WERI-Rb-1 (cell line): ENCODE data around the gene NOTCH3.

Experiments used
- DNase-seq: peaks from one replicate; pipeline ENCODE4 v3.0.0-alpha.2; 2020
- H3K27ac ChIP-seq: fragments of 250-450 bp; sonication (Bioruptor Pico); 2 replicates; pipeline ENCODE4 v1.5.1; 2020; ENCODE audit warnings: mild to moderate bottlenecking, moderate library complexity
- H3K27me3 ChIP-seq: fragments of 250-450 bp; sonication (Bioruptor Pico); 2 replicates; pipeline ENCODE4 v1.5.1; 2021; ENCODE audit warnings: mild to moderate bottlenecking, low read depth, moderate library complexity; ENCODE audit not compliant: insufficient read depth, severe bottlenecking
- H3K36me3 ChIP-seq: fragments of 250-450 bp; sonication (Bioruptor Pico); 2 replicates; pipeline ENCODE4 v1.5.1; 2020; ENCODE audit warnings: mild to moderate bottlenecking, moderate library complexity
- H3K4me3 ChIP-seq: 2 replicates; pipeline ENCODE4 v1.5.1; 2011; ENCODE audit warnings: low read depth, mild to moderate bottlenecking, control low read depth, low read length
- H3K9me3 ChIP-seq: fragments of 250-450 bp; sonication (Bioruptor Pico); 2 replicates; pipeline ENCODE4 v1.5.1; 2021; ENCODE audit warnings: mild to moderate bottlenecking, moderate library complexity; ENCODE audit not compliant: severe bottlenecking
- CTCF ChIP-seq: IDR thresholded peaks from 2 replicates; pipeline ENCODE4 v1.5.1; 2011; ENCODE audit warnings: low read depth, mild to moderate bottlenecking, control low read depth, inconsistent platforms, low read length

The NOTCH3 gene

DNA sequence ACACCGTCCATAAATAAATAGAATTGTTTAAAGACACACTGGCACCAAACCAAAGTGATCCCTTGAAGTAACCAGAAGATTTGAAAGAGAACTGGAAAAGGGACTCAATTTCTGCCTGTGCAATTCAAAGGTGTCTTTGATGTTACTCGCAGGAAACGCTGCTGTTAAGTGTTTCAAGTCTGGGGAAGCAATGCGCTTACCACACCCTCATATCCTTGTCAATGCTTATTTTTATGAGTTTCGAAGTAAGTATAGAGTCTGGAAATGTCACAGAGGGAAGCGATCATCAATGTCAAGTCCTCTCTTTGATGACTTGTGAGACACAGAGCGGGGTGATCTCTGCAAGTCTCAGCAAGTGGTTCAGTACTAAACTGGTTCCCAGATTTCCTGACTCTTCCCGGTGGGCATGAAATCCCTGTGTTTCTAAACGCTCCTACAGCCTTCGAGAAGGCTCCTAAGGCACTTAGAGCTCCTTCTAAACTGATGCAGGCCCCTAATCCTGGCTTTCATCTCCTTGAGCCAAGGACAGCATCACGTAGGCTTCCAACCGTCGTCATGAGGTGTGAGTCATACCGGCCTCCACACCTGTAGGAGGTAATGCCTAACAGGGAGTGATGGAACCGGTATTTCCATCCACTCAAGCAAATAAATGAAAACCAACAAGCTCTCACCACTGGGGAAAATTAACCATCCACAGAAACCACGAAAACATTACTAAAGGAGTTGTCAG lies 70.8 kb downstream of the NOTCH3 start:
- Histone ChIP-seq H3K27me3 (peaks cover 14% of the 10 kb centered on the region), H3K27ac (no peak overlapping the region), H3K36me3 (no peaks in the 10 kb centered on the region), H3K9me3 (peaks cover 10% of the 10 kb centered on the region), H3K4me3 (no peak overlapping the region)
- TF ChIP-seq CTCF: no peak
- no peak for DNase-seq

- H3K27ac ChIP-seq: no peak overlapping the region
- H3K4me3 ChIP-seq: no peak overlapping the region
- H3K9me3 ChIP-seq: peaks cover 10% of the 10 kb centered on the region
- DNase-seq: no peak
- peaks cover 3% of the 10 kb centered on the region; the same call in 1 of the 2 replicates for H3K36me3 ChIP-seq
- no peak for TF ChIP-seq CTCF
- H3K27me3 ChIP-seq: peaks cover 8% of the 10 kb centered on the region
Measured at GRCh38 chr19:15128162-15128770, 72.5 kb downstream of the NOTCH3 start.

DNA sequence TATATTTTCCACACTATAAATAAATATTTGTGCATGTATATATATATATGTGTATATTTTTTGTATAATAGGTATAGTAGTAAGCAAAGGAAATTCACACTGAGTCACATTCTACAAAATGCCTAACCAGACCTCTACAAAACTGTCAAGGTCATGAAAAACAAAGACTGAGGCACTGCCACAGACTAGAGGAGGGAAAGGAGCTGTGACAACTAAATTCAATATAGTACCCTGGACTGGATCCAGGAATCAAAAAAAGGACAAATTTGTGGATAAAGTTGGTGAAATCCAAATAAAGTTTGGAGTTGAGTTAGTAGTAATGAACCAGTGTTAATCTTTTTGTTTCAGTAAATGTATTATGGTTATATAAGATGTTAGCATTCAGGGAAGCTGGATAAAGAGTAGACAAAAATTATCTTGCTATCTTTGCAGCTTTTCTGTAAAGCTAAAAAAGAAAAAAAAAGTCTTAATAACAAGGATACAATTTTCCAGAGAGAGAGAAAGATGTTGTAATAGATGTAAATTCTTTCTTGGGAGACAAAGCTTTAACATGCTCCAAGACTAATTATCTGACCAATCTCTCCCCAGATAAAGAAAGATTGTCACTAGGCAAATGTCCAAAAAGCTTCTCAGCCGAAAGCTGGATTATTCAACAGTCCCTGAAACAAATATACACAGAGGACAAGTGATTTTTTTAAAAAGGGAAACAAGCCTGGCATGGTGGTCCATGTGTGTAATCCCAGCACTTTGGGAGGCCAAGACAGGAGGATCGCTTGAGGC lies 74.5 kb downstream of the NOTCH3 start:
- H3K9me3 ChIP-seq: peaks cover 9% of the 10 kb centered on the region
- H3K27me3 ChIP-seq: no peaks in the 10 kb centered on the region
- peaks cover 16% of the 10 kb centered on the region for H3K36me3 ChIP-seq
- DNase-seq: no peak
- H3K27ac ChIP-seq: peak overlapping the region; percentile 56
- no peak for TF ChIP-seq CTCF
- H3K4me3 ChIP-seq: peak overlapping the region; percentile 66

GRCh38 chr19:15125232-15126067 lies 75.3 kb downstream of the NOTCH3 start:
- Histone ChIP-seq H3K27me3 (no peaks in the 10 kb centered on the region), H3K9me3 (no peaks in the 10 kb centered on the region), H3K36me3 (peaks cover 24% of the 10 kb centered on the region), H3K4me3 (peak overlapping the region; percentile 66), H3K27ac (peak overlapping the region; percentile 91)
- peak; percentile 99 for DNase-seq
- no peak for TF ChIP-seq CTCF

GRCh38 chr19:15124572-15125231 lies 76.1 kb downstream of the NOTCH3 start:
- no peak for DNase-seq
- TF ChIP-seq CTCF: no peak
- Histone ChIP-seq H3K9me3 (no peaks in the 10 kb centered on the region), H3K27me3 (no peaks in the 10 kb centered on the region), H3K4me3 (peak overlapping the region; percentile 66), H3K36me3 (peaks cover 32% of the 10 kb centered on the region), H3K27ac (peak overlapping the region; percentile 91)
